GM21515 (cell line): ENCODE data around the gene EHMT2.

Source experiments
- ATAC-seq: cut with Tn5 transposase; IDR thresholded peaks from one replicate; pipeline ENCODE4 v1.9.1; 2021; ENCODE audit not compliant: unreplicated experiment

The EHMT2 gene

GRCh38 chr6:31889331-31889972 is 8.0 kb downstream of the EHMT2 start:
- no peak for ATAC-seq

GRCh38 chr6:31888276-31889258 is 8.9 kb downstream of the EHMT2 start:
- no peak for ATAC-seq

GRCh38 chr6:31887173-31888007 is 10.1 kb downstream of the EHMT2 start:
- no peak for ATAC-seq

GRCh38 chr6:31886541-31886991 is 10.9 kb downstream of the EHMT2 start:
- no peak for ATAC-seq

- no peak for ATAC-seq
Observed at GRCh38 chr6:31884528-31885035, 12.9 kb downstream of the EHMT2 start.

- ATAC-seq, result no peak
Observed at GRCh38 chr6:31883676-31884075, 13.8 kb downstream of the EHMT2 start.

GRCh38 chr6:31882344-31882743 is 15.2 kb downstream of the EHMT2 start:
- ATAC-seq, result no peak

GRCh38 chr6:31881136-31881859 is 16.2 kb downstream of the EHMT2 start:
- no peak for ATAC-seq

GRCh38 chr6:31880616-31881015 is 16.9 kb downstream of the EHMT2 start:
- ATAC-seq, result no peak

GRCh38 chr6:31879901-31880300 is 17.6 kb downstream of the EHMT2 start:
- no peak for ATAC-seq

GRCh38 chr6:31879143-31879542 is 18.4 kb downstream of the EHMT2 start:
- no peak for ATAC-seq

- no peak for ATAC-seq
Observed at GRCh38 chr6:31878726-31879125, 18.8 kb downstream of the EHMT2 start, which contains the start of gene SLC44A4. SLC44A4 (minus strand) TSS chr6:31878997; CDS start chr6:31878980, 17 bp downstream.

- ATAC-seq, result no peak
Observed at GRCh38 chr6:31878222-31878621, 19.3 kb downstream of the EHMT2 start.

GRCh38 chr6:31877651-31878161 is 19.8 kb downstream of the EHMT2 start:
- ATAC-seq, result no peak

GRCh38 chr6:31877125-31877650 is 20.3 kb downstream of the EHMT2 start:
- ATAC-seq, result no peak

GRCh38 chr6:31876357-31876756 is 21.1 kb downstream of the EHMT2 start:
- ATAC-seq, result no peak

- ATAC-seq, result no peak
Observed at GRCh38 chr6:31875877-31876276, 21.6 kb downstream of the EHMT2 start.

- ATAC-seq, result no peak
Observed at GRCh38 chr6:31874836-31875572, 22.5 kb downstream of the EHMT2 start.

GRCh38 chr6:31874084-31874670 is 23.3 kb downstream of the EHMT2 start:
- ATAC-seq, result no peak
